ENCODE results near the gene TRMT10B. TPM values are rescaled to one million over a fixed set of nuclear protein-coding genes. Genes with fewer than 3 reads are reported as not detected.

The TRMT10B gene
- total RNA-seq, 4 donors from 2014 or later: 1.5 to 10.2 (median 3.0) TPM

GRCh38 chr9:37710046-37710445 is 43.6 kb upstream of the TRMT10B start:
- in situ Hi-C loops (cut with MboI; ENCODE audit: low sequenced_read_pairs in 4 of 4) (no loop called here), intact Hi-C loops (cut with DNase I; ENCODE audit: low total_unique reads) (no loop called here)
- DNase-seq (no peak), ATAC-seq (no peak)
- no peaks in the 10 kb centered on the region for H3K36me3 ChIP-seq
- TF ChIP-seq CTCF (IDR thresholded peaks at IDR 0.05 in 4 of 5, conservative IDR thresholded peaks at IDR 0.05 in 1 of 5) (no peak), POLR2A (IDR thresholded peaks at IDR 0.05) (no peak)
- H3K9me3 ChIP-seq: no peaks in the 10 kb centered on the region
- H3K4me3 ChIP-seq: no peak overlapping the region
- no peaks in the 10 kb centered on the region for H3K27me3 ChIP-seq
- no peak overlapping the region for H3K27ac ChIP-seq
- no peaks in the 10 kb centered on the region for H3K4me1 ChIP-seq

GRCh38 chr9:37715260-37715659 is 38.3 kb upstream of the TRMT10B start:
- intact Hi-C loops (cut with DNase I; ENCODE audit: low total_unique reads): no loop called here
- TF ChIP-seq POLR2A (IDR thresholded peaks at IDR 0.05) (no peak), CTCF (IDR thresholded peaks at IDR 0.05 in 4 of 5, conservative IDR thresholded peaks at IDR 0.05 in 1 of 5) (no peak)
- Histone ChIP-seq H3K36me3 (no peaks in the 10 kb centered on the region), H3K4me3 (no peak overlapping the region), H3K27ac (no peak overlapping the region), H3K9me3 (no peaks in the 10 kb centered on the region), H3K27me3 (no peaks in the 10 kb centered on the region), H3K4me1 (no peaks in the 10 kb centered on the region)
- ATAC-seq (no peak), DNase-seq (no peak)
- in situ Hi-C loops (cut with MboI; ENCODE audit: low sequenced_read_pairs in 4 of 4): no loop called here

GRCh38 chr9:37715991-37716505 is 37.6 kb upstream of the TRMT10B start:
- no peak for DNase-seq
- Histone ChIP-seq H3K9me3 (no peaks in the 10 kb centered on the region), H3K27me3 (no peaks in the 10 kb centered on the region), H3K4me3 (no peak overlapping the region), H3K36me3 (no peaks in the 10 kb centered on the region), H3K27ac (no peak overlapping the region), H3K4me1 (no peaks in the 10 kb centered on the region)
- ATAC-seq: no peak
- TF ChIP-seq CTCF (IDR thresholded peaks at IDR 0.05 in 4 of 5, conservative IDR thresholded peaks at IDR 0.05 in 1 of 5): no peak
- TF ChIP-seq POLR2A (IDR thresholded peaks at IDR 0.05): no peak
- intact Hi-C loops (cut with DNase I; ENCODE audit: low total_unique reads) (no loop called here), in situ Hi-C loops (cut with MboI; ENCODE audit: low sequenced_read_pairs in 4 of 4) (no loop called here)

- Histone ChIP-seq H3K36me3 (no peaks in the 10 kb centered on the region), H3K27me3 (no peaks in the 10 kb centered on the region), H3K9me3 (no peaks in the 10 kb centered on the region), H3K27ac (no peak overlapping the region), H3K4me1 (no peaks in the 10 kb centered on the region), H3K4me3 (no peak overlapping the region)
- intact Hi-C loops (cut with DNase I; ENCODE audit: low total_unique reads): no loop called here
- ATAC-seq (no peak), DNase-seq (no peak)
- TF ChIP-seq POLR2A (IDR thresholded peaks at IDR 0.05) (no peak), CTCF (IDR thresholded peaks at IDR 0.05 in 4 of 5, conservative IDR thresholded peaks at IDR 0.05 in 1 of 5) (no peak)
- in situ Hi-C loops (cut with MboI; ENCODE audit: low sequenced_read_pairs in 4 of 4): no loop called here
Observed at GRCh38 chr9:37719526-37719925, 34.1 kb upstream of the TRMT10B start.

GRCh38 chr9:37727013-37727412 is 26.6 kb upstream of the TRMT10B start:
- in situ Hi-C loops (cut with MboI; ENCODE audit: low sequenced_read_pairs in 4 of 4) (no loop called here), intact Hi-C loops (cut with DNase I; ENCODE audit: low total_unique reads) (no loop called here)
- no peak overlapping the region for H3K27ac ChIP-seq
- no peaks in the 10 kb centered on the region for H3K36me3 ChIP-seq
- H3K4me3 ChIP-seq: no peak overlapping the region
- H3K4me1 ChIP-seq: no peaks in the 10 kb centered on the region
- no peaks in the 10 kb centered on the region for H3K27me3 ChIP-seq
- no peak for ATAC-seq
- TF ChIP-seq CTCF (IDR thresholded peaks at IDR 0.05 in 4 of 5, conservative IDR thresholded peaks at IDR 0.05 in 1 of 5) (no peak), POLR2A (IDR thresholded peaks at IDR 0.05) (no peak)
- H3K9me3 ChIP-seq: no peaks in the 10 kb centered on the region
- DNase-seq: no peak
